HFF-Myc (cell line): ENCODE data around the gene SH3BP5.

Source experiments
- DNase-seq: peaks from one replicate; pipeline ENCODE4 v3.0.0-alpha.2; 2011; ENCODE audit warnings: low read depth; ENCODE audit errors: extremely low read depth
- H3K4me3 ChIP-seq: replicated peaks from 2 replicates; pipeline ENCODE4 v1.5.1; 2011; ENCODE audit warnings: low read depth, mild to moderate bottlenecking, control low read depth, low read length
- TF ChIP-seq, protein P1 (sequence below): IDR thresholded peaks from 2 replicates; pipeline ENCODE4 v1.5.1; 2012; ENCODE audit warnings: mild to moderate bottlenecking, low read depth, low read length, control low read depth; ENCODE audit errors: missing control alignments

Gene SH3BP5

DNA sequence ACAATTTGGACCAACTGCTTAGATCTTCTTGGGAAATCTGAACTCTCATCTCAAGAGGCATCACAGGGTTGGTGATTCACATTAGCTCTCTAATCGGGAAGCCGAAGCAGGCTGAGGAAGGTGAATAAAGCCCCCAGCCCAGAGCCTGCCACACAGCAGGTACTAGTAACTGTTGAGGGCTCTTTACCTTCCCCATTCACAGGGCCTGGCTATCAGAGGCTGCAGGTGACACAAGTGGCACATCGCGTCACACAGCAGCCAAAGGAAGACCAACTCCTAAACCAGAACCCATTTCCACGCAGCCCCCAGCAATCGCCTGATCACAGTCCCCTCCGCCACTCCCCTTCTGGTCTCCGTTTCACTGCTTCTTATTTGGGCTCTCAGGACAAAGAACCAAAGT lies 29.2 kb downstream of the SH3BP5 start:
- TF ChIP-seq, protein P1, sequence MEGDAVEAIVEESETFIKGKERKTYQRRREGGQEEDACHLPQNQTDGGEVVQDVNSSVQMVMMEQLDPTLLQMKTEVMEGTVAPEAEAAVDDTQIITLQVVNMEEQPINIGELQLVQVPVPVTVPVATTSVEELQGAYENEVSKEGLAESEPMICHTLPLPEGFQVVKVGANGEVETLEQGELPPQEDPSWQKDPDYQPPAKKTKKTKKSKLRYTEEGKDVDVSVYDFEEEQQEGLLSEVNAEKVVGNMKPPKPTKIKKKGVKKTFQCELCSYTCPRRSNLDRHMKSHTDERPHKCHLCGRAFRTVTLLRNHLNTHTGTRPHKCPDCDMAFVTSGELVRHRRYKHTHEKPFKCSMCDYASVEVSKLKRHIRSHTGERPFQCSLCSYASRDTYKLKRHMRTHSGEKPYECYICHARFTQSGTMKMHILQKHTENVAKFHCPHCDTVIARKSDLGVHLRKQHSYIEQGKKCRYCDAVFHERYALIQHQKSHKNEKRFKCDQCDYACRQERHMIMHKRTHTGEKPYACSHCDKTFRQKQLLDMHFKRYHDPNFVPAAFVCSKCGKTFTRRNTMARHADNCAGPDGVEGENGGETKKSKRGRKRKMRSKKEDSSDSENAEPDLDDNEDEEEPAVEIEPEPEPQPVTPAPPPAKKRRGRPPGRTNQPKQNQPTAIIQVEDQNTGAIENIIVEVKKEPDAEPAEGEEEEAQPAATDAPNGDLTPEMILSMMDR = no peak
- no peak for DNase-seq
- H3K4me3 ChIP-seq = no peak overlapping the region

DNA sequence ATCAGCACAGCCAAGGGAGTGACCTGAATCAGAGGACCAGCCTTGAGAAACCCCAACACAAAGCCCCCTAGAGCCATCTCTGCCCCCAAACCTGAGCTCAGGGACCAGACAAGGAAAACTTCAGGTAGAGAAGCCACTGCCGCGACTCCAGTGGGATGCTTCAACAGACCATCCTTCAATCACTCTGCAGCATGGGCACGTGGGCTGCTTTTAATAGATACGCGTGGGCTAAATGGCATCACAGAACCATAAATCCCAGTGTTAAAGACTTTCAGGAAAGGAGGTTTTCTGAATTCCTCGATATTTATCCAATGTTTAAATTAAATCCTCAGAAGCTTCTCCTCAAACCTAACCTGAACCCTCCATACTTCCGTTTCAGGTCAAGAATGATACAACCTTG lies 30.6 kb downstream of the SH3BP5 start:
- no peak overlapping the region for H3K4me3 ChIP-seq
- TF ChIP-seq, protein P1 = no peak
- DNase-seq = no peak

DNA sequence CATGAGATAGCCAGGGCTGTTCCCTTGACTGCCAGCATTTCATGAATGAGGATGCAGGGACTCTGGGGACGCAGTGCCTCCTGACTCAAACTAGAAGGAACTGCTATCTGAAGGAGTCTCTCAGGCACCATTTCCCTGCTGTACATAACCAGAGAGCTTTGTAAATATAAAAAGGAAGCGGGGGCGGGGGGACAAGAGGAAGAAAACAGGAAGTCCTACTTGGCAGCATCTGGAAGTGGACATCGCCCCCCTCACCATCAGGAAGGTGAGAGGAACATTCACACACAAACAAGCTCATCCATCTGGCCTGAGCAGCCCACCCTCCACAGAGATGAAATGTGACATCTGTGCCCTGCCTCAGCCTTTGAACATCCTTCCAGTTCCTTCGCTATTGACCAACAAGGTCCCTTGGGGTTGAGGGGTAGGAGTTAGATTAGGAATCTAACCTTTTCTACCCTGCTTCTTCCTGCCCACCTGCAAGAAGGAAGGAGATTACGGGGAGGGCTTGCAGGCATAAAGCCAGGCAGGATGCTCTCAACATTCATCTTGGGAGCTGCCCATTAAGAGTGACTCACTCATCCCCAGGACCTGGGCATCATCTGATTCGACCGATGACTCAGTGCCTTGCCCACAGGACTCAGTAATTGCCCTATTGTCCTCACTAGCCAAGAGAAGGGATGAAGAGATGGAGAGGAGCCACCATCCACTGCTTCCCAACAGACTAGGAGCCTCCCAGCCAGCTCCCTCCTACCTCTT lies 31.9 kb downstream of the SH3BP5 start:
- no peak for DNase-seq
- TF ChIP-seq, protein P1 = no peak
- H3K4me3 ChIP-seq = no peak overlapping the region

DNA sequence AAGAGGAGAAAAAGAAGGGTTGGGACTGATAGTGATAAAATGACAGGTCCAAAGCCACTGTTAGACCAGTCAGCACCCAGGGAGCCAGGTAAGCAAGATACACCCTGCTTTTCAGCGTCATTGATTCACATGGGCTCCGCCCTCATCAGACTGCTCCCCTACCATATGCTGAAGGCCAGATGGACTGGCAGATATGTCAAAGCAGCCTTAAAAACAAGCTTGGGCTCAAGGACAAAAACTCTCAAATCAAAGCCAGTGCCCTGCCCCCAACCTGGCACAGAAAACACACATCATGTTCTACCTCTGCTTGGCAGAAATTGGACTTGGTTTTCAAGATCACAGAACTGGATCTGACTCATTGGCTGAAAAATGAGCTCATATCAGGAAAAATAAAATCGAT lies 33.4 kb downstream of the SH3BP5 start:
- no peak for DNase-seq
- no peak overlapping the region for H3K4me3 ChIP-seq
- TF ChIP-seq, protein P1 = no peak

DNA sequence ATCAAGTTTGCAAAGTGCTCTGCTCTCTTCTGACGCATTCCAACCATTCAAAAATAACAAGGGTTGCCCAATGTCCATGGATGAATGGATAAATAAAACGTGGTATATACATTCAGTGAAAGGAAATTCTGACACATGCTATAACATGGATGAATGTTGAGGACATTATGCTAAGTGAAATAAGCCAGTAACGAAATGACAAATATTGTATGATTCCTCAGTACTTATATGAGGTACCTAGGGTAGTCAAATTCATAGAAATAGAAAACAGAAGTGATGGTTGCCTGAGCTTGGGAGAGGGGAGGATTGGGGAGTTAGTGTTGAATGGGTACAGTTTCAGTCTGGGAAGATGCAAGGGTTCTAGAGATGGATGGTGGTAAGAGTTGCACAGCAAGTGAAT lies 33.9 kb downstream of the SH3BP5 start:
- TF ChIP-seq, protein P1 = no peak
- no peak for DNase-seq
- no peak overlapping the region for H3K4me3 ChIP-seq

DNA sequence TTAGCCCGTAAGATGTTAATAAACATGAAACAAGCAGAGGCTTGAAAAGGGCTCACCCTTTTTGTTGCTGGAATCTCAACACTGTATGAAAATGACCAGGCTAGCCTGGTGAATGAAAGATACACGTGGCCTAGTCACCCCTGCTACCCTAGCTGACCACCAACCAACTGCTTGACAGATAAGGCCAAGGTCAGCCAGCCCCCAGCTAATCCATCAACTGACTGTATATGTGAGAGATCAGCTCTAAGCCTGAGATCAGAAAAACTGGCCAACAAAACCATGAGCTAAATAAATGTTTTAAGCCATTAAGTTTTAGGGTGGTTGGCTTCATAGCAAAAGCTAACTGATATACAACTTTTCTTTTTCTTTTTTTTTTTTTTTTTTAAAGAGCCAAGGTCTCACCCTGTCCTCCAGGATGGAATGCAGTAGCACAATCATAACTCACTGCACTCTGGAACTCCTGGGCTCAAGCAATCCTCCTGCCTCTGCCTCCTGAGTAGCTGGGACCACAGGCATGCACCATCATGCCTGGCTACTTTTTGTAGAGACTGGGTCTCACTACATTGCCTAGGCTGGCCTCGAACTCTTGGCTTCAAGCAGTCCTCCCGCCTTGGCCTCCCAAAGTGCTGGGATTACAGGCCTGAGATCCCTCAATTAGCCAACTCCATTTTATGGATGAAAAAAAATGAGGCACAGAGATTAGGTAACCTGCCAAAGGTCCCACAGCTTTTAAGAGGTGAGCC lies 34.6 kb downstream of the SH3BP5 start:
- no peak for DNase-seq
- TF ChIP-seq, protein P1 = no peak
- H3K4me3 ChIP-seq = no peak overlapping the region
